HuH-7 (cell line): ENCODE results near the gene TSPYL4.

ENCODE experiments used
- DNase-seq: peaks from one replicate; pipeline ENCODE4 v3.0.0; 2011; ENCODE audit warnings: low spot score

Gene TSPYL4

GRCh38 chr6:116268589-116269293, 14.9 kb upstream of the TSPYL4 start:
- peak; percentile 62 for DNase-seq

- no peak for DNase-seq
Measured at GRCh38 chr6:116267836-116268588, 14.1 kb upstream of the TSPYL4 start.

- no peak for DNase-seq
Measured at GRCh38 chr6:116266803-116267202, 12.9 kb upstream of the TSPYL4 start.

- DNase-seq: no peak
Measured at GRCh38 chr6:116265041-116265829, 11.4 kb upstream of the TSPYL4 start.

GRCh38 chr6:116263353-116263752, 9.5 kb upstream of the TSPYL4 start:
- no peak for DNase-seq

GRCh38 chr6:116258520-116258919, 4.6 kb upstream of the TSPYL4 start:
- DNase-seq: no peak

GRCh38 chr6:116256694-116257093, 2.8 kb upstream of the TSPYL4 start:
- no peak for DNase-seq

GRCh38 chr6:116255246-116255800, 1.4 kb upstream of the TSPYL4 start:
- peak; percentile 49 for DNase-seq

- no peak for DNase-seq
Measured at GRCh38 chr6:116254297-116255056, 602 bp upstream of the TSPYL4 start.

GRCh38 chr6:116253188-116253504, 729 bp downstream of the TSPYL4 start:
- DNase-seq: no peak

- no peak for DNase-seq
Measured at GRCh38 chr6:116251568-116252384, 2.1 kb downstream of the TSPYL4 start.

- no peak for DNase-seq
Measured at GRCh38 chr6:116248577-116248976, 5.3 kb downstream of the TSPYL4 start.

- peak; percentile 48 for DNase-seq
Measured at GRCh38 chr6:116247285-116247684, 6.6 kb downstream of the TSPYL4 start.

GRCh38 chr6:116246089-116246488, 7.8 kb downstream of the TSPYL4 start:
- no peak for DNase-seq

GRCh38 chr6:116244284-116244683, 9.6 kb downstream of the TSPYL4 start:
- no peak for DNase-seq

- no peak for DNase-seq
Measured at GRCh38 chr6:116239856-116240255, 14.0 kb downstream of the TSPYL4 start.

GRCh38 chr6:116239256-116239655, 14.6 kb downstream of the TSPYL4 start:
- DNase-seq: no peak

GRCh38 chr6:116238083-116238482, 15.8 kb downstream of the TSPYL4 start:
- no peak for DNase-seq

- DNase-seq: no peak
Measured at GRCh38 chr6:116234689-116235088, 19.2 kb downstream of the TSPYL4 start.

GRCh38 chr6:116229287-116229913, 24.5 kb downstream of the TSPYL4 start:
- DNase-seq: no peak

- no peak for DNase-seq
Measured at GRCh38 chr6:116223355-116223754, 30.5 kb downstream of the TSPYL4 start.
